HepG2 (cell line): ENCODE results near the gene TXNDC11. TPM values are rescaled to one million over a fixed set of nuclear protein-coding genes. Genes with fewer than 3 reads are reported as not detected.

Experiments used
- NFKBIZ ChIP-seq: IDR thresholded peaks from 2 replicates; pipeline ENCODE4 v1.6.1; 2018; ENCODE audit warnings: missing genetic modification reagents, missing compliant biosample characterization
- RAD21 ChIP-seq: fragments of 450-650 bp; formaldehyde crosslinking; IDR thresholded peaks from 2 replicates; pipeline ENCODE4 v1.5.0; 2020; ENCODE audit warnings: mild to moderate bottlenecking
- ZMYM4 ChIP-seq: sonication (generic); formaldehyde crosslinking; IDR thresholded peaks from 2 replicates; pipeline ENCODE4 v1.8.1; 2023; ENCODE audit warnings: mild to moderate bottlenecking, missing genetic modification reagents
- ZNF451 ChIP-seq: sonication (generic); formaldehyde crosslinking; IDR thresholded peaks from 2 replicates; pipeline ENCODE4 v1.5.0; 2020; ENCODE audit warnings: mild to moderate bottlenecking, missing genetic modification reagents
- polyA plus RNA-seq, 8 experiments: library from polyadenylated mRNA; depleted of rRNA in 3 of 8; stranded (reverse) in 7 of 8; unstranded in 1 of 8; fragments of >200 nt; fragmentation: Illumina TruSeq in 4 of 8; extraction: Trizol in 4 of 8; gene quantifications; 2 replicates each; pipeline versions ENCODE4 v1.2.1 to v1.2.3, GENCODE V29; 2011 to 2016; ENCODE audit warnings: low read depth in 4 of 8, missing spikeins in 1 of 8, mixed read lengths in 1 of 8; ENCODE audit not compliant: insufficient read depth in 1 of 8
- total RNA-seq, 5 experiments: library from RNA; depleted of rRNA; stranded (reverse); fragments of >200 nt; fragmentation: Illumina TruSeq; extraction: Trizol; gene quantifications; 2 replicates each; pipeline ENCODE4 v1.2.3, GENCODE V29; 2016; ENCODE audit warnings: low read depth in 1 of 5
- TF ChIP-seq, protein P1 (sequence below): sonication (generic); formaldehyde crosslinking; IDR thresholded peaks from 2 replicates; pipeline ENCODE4 v1.5.0; 2020; ENCODE audit warnings: mild to moderate bottlenecking, missing genetic modification reagents, borderline replicate concordance
- TF ChIP-seq, protein P2 (sequence below): sonication (generic); formaldehyde crosslinking; IDR thresholded peaks from 2 replicates; pipeline ENCODE4 v1.5.1; 2020; ENCODE audit warnings: mild to moderate bottlenecking, missing genetic modification reagents, borderline replicate concordance
- TF ChIP-seq, protein P3 (sequence below): sonication (generic); formaldehyde crosslinking; IDR thresholded peaks from 2 replicates; pipeline ENCODE4 v1.5.1; 2020; ENCODE audit warnings: mild to moderate bottlenecking, missing genetic modification reagents
- TF ChIP-seq, protein P4 (sequence below): sonication (generic); formaldehyde crosslinking; IDR thresholded peaks from 2 replicates; pipeline ENCODE4 v1.8.0; 2023; ENCODE audit warnings: mild to moderate bottlenecking, missing genetic modification reagents
- TF ChIP-seq, protein P5 (sequence below): sonication (generic); formaldehyde crosslinking; IDR thresholded peaks from 2 replicates; pipeline ENCODE4 v1.4.0; 2020; ENCODE audit warnings: missing genetic modification reagents

Gene TXNDC11
- total and polyA plus RNA-seq, 2 of the 13 experiments (the other 11 are each of a cell fraction or from before 2014, with no cell fraction given): 74.9 to 123 TPM

DNA sequence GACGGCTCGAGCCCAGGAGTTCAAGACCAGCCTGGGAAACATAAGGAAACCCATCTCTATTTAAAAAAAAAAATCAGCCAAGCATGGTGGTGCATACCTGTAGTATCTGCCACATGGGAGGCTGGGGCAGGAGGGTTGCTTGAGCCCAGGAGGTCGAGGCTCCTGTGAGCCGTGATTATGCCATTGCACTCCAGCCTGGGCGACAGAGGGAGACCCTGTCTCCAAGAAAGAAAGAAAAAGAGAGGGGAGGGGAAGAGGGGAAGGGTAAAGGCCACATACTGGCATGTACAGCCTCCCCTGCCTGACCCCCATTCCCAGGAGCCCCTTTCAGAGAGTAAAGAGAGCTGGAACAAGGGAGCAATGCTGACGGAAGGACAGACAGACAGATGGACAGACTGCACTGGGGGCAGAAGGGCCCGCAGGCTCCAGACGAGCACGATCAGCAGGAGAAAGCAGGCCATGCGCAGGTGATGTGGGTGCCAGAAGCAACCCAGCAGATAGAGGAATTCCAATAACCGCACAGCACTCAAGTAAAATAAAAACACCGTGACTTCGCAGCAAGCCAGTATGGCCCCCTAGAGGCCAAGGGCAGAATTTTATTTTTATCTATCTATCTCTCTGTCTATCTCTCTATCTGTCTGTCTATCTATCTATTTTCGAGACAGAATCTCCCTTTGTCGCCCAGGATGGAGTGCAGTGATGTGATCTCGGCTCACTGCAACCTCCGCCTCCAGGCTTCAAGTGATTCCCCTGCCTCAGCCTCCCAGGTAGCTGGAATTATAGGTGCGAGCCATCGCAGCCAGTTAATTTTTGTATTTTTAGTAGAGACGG, 101.5 kb downstream of the TXNDC11 start (continued):
- TF ChIP-seq, protein P1, sequence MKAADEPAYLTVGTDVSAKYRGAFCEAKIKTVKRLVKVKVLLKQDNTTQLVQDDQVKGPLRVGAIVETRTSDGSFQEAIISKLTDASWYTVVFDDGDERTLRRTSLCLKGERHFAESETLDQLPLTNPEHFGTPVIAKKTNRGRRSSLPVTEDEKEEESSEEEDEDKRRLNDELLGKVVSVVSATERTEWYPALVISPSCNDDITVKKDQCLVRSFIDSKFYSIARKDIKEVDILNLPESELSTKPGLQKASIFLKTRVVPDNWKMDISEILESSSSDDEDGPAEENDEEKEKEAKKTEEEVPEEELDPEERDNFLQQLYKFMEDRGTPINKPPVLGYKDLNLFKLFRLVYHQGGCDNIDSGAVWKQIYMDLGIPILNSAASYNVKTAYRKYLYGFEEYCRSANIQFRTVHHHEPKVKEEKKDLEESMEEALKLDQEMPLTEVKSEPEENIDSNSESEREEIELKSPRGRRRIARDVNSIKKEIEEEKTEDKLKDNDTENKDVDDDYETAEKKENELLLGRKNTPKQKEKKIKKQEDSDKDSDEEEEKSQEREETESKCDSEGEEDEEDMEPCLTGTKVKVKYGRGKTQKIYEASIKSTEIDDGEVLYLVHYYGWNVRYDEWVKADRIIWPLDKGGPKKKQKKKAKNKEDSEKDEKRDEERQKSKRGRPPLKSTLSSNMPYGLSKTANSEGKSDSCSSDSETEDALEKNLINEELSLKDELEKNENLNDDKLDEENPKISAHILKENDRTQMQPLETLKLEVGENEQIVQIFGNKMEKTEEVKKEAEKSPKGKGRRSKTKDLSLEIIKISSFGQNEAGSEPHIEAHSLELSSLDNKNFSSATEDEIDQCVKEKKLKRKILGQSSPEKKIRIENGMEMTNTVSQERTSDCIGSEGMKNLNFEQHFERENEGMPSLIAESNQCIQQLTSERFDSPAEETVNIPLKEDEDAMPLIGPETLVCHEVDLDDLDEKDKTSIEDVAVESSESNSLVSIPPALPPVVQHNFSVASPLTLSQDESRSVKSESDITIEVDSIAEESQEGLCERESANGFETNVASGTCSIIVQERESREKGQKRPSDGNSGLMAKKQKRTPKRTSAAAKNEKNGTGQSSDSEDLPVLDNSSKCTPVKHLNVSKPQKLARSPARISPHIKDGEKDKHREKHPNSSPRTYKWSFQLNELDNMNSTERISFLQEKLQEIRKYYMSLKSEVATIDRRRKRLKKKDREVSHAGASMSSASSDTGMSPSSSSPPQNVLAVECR (CRISPR knock-in tag): no peak
- TF ChIP-seq RAD21 (CRISPR knock-in tag): peak; percentile 85
- TF ChIP-seq, protein P2, sequence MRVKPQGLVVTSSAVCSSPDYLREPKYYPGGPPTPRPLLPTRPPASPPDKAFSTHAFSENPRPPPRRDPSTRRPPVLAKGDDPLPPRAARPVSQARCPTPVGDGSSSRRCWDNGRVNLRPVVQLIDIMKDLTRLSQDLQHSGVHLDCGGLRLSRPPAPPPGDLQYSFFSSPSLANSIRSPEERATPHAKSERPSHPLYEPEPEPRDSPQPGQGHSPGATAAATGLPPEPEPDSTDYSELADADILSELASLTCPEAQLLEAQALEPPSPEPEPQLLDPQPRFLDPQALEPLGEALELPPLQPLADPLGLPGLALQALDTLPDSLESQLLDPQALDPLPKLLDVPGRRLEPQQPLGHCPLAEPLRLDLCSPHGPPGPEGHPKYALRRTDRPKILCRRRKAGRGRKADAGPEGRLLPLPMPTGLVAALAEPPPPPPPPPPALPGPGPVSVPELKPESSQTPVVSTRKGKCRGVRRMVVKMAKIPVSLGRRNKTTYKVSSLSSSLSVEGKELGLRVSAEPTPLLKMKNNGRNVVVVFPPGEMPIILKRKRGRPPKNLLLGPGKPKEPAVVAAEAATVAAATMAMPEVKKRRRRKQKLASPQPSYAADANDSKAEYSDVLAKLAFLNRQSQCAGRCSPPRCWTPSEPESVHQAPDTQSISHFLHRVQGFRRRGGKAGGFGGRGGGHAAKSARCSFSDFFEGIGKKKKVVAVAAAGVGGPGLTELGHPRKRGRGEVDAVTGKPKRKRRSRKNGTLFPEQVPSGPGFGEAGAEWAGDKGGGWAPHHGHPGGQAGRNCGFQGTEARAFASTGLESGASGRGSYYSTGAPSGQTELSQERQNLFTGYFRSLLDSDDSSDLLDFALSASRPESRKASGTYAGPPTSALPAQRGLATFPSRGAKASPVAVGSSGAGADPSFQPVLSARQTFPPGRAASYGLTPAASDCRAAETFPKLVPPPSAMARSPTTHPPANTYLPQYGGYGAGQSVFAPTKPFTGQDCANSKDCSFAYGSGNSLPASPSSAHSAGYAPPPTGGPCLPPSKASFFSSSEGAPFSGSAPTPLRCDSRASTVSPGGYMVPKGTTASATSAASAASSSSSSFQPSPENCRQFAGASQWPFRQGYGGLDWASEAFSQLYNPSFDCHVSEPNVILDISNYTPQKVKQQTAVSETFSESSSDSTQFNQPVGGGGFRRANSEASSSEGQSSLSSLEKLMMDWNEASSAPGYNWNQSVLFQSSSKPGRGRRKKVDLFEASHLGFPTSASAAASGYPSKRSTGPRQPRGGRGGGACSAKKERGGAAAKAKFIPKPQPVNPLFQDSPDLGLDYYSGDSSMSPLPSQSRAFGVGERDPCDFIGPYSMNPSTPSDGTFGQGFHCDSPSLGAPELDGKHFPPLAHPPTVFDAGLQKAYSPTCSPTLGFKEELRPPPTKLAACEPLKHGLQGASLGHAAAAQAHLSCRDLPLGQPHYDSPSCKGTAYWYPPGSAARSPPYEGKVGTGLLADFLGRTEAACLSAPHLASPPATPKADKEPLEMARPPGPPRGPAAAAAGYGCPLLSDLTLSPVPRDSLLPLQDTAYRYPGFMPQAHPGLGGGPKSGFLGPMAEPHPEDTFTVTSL: no peak
- TF ChIP-seq ZNF451: no peak
- TF ChIP-seq, protein P3, sequence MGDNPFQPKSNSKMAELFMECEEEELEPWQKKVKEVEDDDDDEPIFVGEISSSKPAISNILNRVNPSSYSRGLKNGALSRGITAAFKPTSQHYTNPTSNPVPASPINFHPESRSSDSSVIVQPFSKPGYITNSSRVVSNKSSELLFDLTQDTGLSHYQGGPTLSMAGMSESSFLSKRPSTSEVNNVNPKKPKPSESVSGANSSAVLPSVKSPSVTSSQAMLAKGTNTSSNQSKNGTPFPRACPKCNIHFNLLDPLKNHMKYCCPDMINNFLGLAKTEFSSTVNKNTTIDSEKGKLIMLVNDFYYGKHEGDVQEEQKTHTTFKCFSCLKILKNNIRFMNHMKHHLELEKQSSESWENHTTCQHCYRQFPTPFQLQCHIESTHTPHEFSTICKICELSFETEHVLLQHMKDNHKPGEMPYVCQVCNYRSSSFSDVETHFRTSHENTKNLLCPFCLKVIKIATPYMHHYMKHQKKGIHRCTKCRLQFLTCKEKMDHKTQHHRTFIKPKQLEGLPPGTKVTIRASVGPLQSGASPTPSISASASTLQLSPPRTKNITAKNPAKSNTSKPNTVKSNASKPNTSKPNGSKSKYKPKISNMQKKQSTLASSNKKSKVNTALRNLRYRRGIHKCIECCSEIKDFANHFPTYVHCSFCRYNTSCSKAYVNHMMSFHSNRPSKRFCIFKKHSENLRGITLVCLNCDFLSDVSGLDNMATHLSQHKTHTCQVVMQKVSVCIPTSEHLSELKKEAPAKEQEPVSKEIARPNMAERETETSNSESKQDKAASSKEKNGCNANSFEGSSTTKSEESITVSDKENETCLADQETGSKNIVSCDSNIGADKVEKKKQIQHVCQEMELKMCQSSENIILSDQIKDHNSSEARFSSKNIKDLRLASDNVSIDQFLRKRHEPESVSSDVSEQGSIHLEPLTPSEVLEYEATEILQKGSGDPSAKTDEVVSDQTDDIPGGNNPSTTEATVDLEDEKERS (CRISPR knock-in tag): no peak
- TF ChIP-seq, protein P4, sequence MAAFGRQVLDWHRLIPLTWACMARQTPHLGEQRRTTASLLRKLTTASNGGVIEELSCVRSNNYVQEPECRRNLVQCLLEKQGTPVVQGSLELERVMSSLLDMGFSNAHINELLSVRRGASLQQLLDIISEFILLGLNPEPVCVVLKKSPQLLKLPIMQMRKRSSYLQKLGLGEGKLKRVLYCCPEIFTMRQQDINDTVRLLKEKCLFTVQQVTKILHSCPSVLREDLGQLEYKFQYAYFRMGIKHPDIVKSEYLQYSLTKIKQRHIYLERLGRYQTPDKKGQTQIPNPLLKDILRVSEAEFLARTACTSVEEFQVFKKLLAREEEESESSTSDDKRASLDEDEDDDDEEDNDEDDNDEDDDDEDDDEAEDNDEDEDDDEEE (CRISPR knock-in tag): 0 out of 2 replicates have a peak, but pooled peaks have one; percentile 56
- TF ChIP-seq ZMYM4 (CRISPR knock-in tag): no peak
- TF ChIP-seq, protein P5, sequence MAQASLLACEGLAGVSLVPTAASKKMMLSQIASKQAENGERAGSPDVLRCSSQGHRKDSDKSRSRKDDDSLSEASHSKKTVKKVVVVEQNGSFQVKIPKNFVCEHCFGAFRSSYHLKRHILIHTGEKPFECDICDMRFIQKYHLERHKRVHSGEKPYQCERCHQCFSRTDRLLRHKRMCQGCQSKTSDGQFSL: no peak
- TF ChIP-seq NFKBIZ: no peak
